ENCODE results near the gene FMOD. TPM values are rescaled to one million over a fixed set of nuclear protein-coding genes. Genes with fewer than 3 reads are reported as not detected.

The FMOD gene
- polyA plus RNA-seq, 3 donors = not detected

DNA sequence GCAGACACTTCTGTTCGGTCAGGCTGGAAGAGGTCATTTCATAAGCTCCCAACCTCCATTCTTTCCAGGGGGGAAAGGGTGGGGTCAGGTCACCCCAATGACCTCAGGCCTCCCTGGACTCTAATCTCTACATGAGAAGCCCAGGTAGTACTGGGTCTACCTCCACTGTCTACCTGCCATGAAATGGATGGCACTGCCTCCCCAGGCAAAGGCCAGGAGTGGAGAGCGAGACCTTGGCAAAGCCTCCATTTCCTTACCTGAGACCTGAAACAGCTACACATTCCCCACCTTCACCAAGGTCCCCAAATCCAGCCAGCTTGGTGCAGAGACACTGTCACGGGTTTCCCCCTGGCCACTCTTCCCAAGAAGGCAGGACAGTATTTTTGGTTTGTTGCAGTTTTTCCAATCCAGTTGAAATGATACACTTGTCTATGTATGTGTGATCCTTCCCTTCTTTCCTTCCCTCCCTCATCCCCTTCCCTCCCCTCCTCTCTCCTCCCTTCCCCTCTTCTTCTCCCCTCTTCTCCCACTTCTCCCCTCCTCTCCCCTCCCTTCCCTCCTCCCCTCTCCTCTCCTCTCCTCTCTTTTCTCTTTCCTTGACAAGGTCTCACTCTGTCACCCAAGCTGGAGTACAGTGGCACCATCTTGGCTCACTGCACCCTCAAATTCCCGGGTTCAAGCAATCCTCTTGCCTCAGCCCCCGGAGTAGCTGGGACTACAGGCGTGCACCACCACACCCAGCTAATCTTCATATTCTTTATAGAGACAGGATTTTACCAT lies 29.5 kb downstream of the FMOD start:
- peak overlapping the region in 1 of 3 experiments; percentile 11 for H3K4me3 ChIP-seq (replicated peaks in 1 of 3; ENCODE audit: low read depth in 2 of 3, low read length in 3 of 3)
- H3K9ac ChIP-seq (ENCODE audit: insufficient read depth, low read length, poor library complexity, severe bottlenecking) = no peak overlapping the region
- H3K27me3 ChIP-seq (ENCODE audit: control insufficient read depth in 2 of 2, insufficient read depth in 2 of 2, low read length in 2 of 2) = no peaks in the 10 kb centered on the region
- H2AFZ ChIP-seq (ENCODE audit: insufficient read depth, low read depth, low read length, poor library complexity, severe bottlenecking) = peak overlapping the region; percentile 41
- TF ChIP-seq, protein P1, sequence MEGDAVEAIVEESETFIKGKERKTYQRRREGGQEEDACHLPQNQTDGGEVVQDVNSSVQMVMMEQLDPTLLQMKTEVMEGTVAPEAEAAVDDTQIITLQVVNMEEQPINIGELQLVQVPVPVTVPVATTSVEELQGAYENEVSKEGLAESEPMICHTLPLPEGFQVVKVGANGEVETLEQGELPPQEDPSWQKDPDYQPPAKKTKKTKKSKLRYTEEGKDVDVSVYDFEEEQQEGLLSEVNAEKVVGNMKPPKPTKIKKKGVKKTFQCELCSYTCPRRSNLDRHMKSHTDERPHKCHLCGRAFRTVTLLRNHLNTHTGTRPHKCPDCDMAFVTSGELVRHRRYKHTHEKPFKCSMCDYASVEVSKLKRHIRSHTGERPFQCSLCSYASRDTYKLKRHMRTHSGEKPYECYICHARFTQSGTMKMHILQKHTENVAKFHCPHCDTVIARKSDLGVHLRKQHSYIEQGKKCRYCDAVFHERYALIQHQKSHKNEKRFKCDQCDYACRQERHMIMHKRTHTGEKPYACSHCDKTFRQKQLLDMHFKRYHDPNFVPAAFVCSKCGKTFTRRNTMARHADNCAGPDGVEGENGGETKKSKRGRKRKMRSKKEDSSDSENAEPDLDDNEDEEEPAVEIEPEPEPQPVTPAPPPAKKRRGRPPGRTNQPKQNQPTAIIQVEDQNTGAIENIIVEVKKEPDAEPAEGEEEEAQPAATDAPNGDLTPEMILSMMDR (IDR thresholded peaks at IDR 0.05) = no peak
- Mint-ChIP-seq H3K27ac (peak overlapping the region in 4 of 7 donors; percentile 67 to 88 (median 84)), H3K9me3 (peaks cover 0 to 2% (median 0%) of the 10 kb centered on the region in 7 donors), H3K4me3 (no peak overlapping the region), H3K36me3 (no peaks in the 10 kb centered on the region), H3K27me3 (ENCODE audit: low read depth in 3 of 3) (peaks cover 0 to 2% (median 2%) of the 10 kb centered on the region in 3 donors), H3K4me1 (peaks cover 71% of the 10 kb centered on the region)
- H4K20me1 ChIP-seq (ENCODE audit: insufficient read depth, low read length) = no peaks in the 10 kb centered on the region
- no peaks in the 10 kb centered on the region for H3K9me3 ChIP-seq (replicated peaks in 1 of 2; ENCODE audit: control insufficient read depth in 1 of 2, insufficient read depth in 1 of 2, low read length in 2 of 2)
- peak overlapping the region; percentile 39 for H3K4me2 ChIP-seq (replicated peaks; ENCODE audit: extremely low read depth, low read length, poor library complexity, severe bottlenecking)
- no peaks in the 10 kb centered on the region for H3K36me3 ChIP-seq (replicated peaks in 1 of 2; ENCODE audit: control insufficient read depth in 1 of 2, insufficient read depth in 2 of 2, low read length in 2 of 2)
- peaks cover under 1% of the 10 kb centered on the region for H3K79me2 ChIP-seq (ENCODE audit: insufficient read depth, low read length)
- 92% methylated on average over 4 of the region's 6 CpGs for WGBS (ENCODE audit: insufficient coverage)
- intact Hi-C loops (cut with micrococcal nuclease) = no loop called here
- peaks cover 67% of the 10 kb centered on the region in 2 donors for H3K4me1 ChIP-seq (ENCODE audit: control insufficient read depth in 1 of 2, insufficient read depth in 2 of 2, low read length in 2 of 2)
- DNase-seq = no peak
- peak overlapping the region in 1 of 2 donors; percentile 53 for H3K27ac ChIP-seq (ENCODE audit: low read depth in 1 of 2, low read length in 2 of 2)

DNA sequence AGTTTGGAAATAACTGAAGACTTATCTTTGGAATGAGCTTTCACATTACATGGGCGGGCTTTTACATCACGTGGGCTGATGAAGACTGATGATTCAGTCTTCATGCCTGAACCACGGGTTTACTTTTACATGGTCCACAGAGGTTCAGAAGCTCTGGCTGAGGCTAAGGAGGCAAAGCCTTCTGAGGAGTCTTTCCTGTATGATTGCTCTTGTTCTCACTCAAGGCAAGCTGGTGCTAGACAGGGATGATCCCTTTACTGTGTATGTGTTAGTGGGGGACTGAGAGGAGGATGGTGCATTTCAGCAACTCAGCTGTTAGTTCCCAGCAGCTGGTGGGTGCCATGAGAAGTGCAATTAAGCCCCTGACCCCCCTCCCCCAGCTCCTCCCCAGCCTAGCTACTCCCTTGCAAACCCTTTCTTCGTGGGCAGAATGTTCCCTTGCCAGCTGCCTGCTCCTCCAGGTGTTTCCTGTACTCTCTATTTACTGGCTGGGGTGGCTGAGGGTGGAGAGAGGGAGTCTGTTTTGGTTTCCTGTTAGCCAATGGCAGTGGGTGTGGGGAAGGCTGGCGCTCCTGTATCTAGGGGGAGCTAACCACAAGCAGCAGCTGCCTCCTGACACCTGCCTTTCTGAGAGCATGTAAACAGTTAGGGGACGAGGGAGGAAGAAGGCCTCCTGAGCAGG lies 30.2 kb downstream of the FMOD start:
- peaks cover 60% of the 10 kb centered on the region in 2 donors for H3K4me1 ChIP-seq (ENCODE audit: control insufficient read depth in 1 of 2, insufficient read depth in 2 of 2, low read length in 2 of 2)
- H4K20me1 ChIP-seq (ENCODE audit: insufficient read depth, low read length) = no peaks in the 10 kb centered on the region
- H3K9me3 ChIP-seq (replicated peaks in 1 of 2; ENCODE audit: control insufficient read depth in 1 of 2, insufficient read depth in 1 of 2, low read length in 2 of 2) = no peaks in the 10 kb centered on the region
- peak overlapping the region in 1 of 3 experiments; percentile 11 for H3K4me3 ChIP-seq (replicated peaks in 1 of 3; ENCODE audit: low read depth in 2 of 3, low read length in 3 of 3)
- Mint-ChIP-seq H3K27ac (peak overlapping the region; percentile 23 to 88 (median 86)), H3K9me3 (peaks cover 0 to 2% (median 0%) of the 10 kb centered on the region in 7 donors), H3K36me3 (no peaks in the 10 kb centered on the region), H3K4me1 (peaks cover 66% of the 10 kb centered on the region), H3K27me3 (ENCODE audit: low read depth in 3 of 3) (peaks cover 0 to 2% (median 2%) of the 10 kb centered on the region in 3 donors), H3K4me3 (peak overlapping the region in 1 of 2 donors; percentile 53)
- no peak overlapping the region for H3K9ac ChIP-seq (ENCODE audit: insufficient read depth, low read length, poor library complexity, severe bottlenecking)
- H2AFZ ChIP-seq (ENCODE audit: insufficient read depth, low read depth, low read length, poor library complexity, severe bottlenecking) = peak overlapping the region; percentile 41
- intact Hi-C loops (cut with micrococcal nuclease) = no loop called here
- no peaks in the 10 kb centered on the region for H3K79me2 ChIP-seq (ENCODE audit: insufficient read depth, low read length)
- TF ChIP-seq, protein P1 (IDR thresholded peaks at IDR 0.05) = no peak
- peak overlapping the region; percentile 39 for H3K4me2 ChIP-seq (replicated peaks; ENCODE audit: extremely low read depth, low read length, poor library complexity, severe bottlenecking)
- no peaks in the 10 kb centered on the region for H3K36me3 ChIP-seq (replicated peaks in 1 of 2; ENCODE audit: control insufficient read depth in 1 of 2, insufficient read depth in 2 of 2, low read length in 2 of 2)
- 0% methylated on average over 4 of the region's 6 CpGs for WGBS (ENCODE audit: insufficient coverage)
- DNase-seq = peak in 2 of 3 donors; percentile 54 to 69
- H3K27ac ChIP-seq (ENCODE audit: low read depth in 1 of 2, low read length in 2 of 2) = peak overlapping the region in 1 of 2 donors; percentile 53
- no peaks in the 10 kb centered on the region for H3K27me3 ChIP-seq (ENCODE audit: control insufficient read depth in 2 of 2, insufficient read depth in 2 of 2, low read length in 2 of 2)

Data from CD14-positive monocyte (primary cell).